ENCODE measurements around the gene TEX10. TPM values are rescaled to one million over a fixed set of nuclear protein-coding genes. Genes with fewer than 3 reads are reported as not detected.

Gene TEX10
- total and polyA plus RNA-seq, 9 of the 15 experiments (the other 6 are each of a cell fraction or from before 2014, with no cell fraction given) = 27.8 to 60.0 (median 47.9) TPM

GRCh38 chr9:100394816-100395215 is 42.1 kb upstream of the TEX10 start:
- no TSS peak for BruUV-seq (replicated peaks)
- Histone ChIP-seq H3K27ac (ENCODE audit: extremely low read depth, low read depth, low read length) (no peak overlapping the region), H3K9me1 (ENCODE audit: control insufficient read depth, insufficient read depth, low read length) (no peaks in the 10 kb centered on the region), H3K36me3 (ENCODE audit: control insufficient read depth, insufficient read depth, low read length) (no peaks in the 10 kb centered on the region), H3K9ac (ENCODE audit: insufficient read depth in 1 of 2, low read depth in 2 of 2, low read length in 2 of 2) (no peak overlapping the region), H3K4me1 (replicated peaks in 1 of 2; ENCODE audit: control insufficient read depth in 2 of 2, insufficient read depth in 2 of 2, low read length in 2 of 2) (peaks cover 0 to 4% of the 10 kb centered on the region in 2 experiments; a peak in 1 of 5 replicates), H2AFZ (ENCODE audit: low read depth, low read length) (no peak overlapping the region), H3K9me3 (replicated peaks; ENCODE audit: control insufficient read depth, insufficient read depth, low read depth, low read length) (no peaks in the 10 kb centered on the region), H3K27me3 (ENCODE audit: control insufficient read depth in 2 of 2, insufficient read depth in 2 of 2, low read length in 2 of 2) (no peaks in the 10 kb centered on the region), H4K20me1 (replicated peaks; ENCODE audit: control insufficient read depth, insufficient read depth, low read length) (no peaks in the 10 kb centered on the region), H3K79me2 (ENCODE audit: control insufficient read depth, insufficient read depth, low read length) (no peaks in the 10 kb centered on the region), H3K4me3 (no peak overlapping the region), H3K4me2 (ENCODE audit: insufficient read depth, low read length) (no peak overlapping the region)
- FAIRE-seq (no peak), ATAC-seq (no peak), DNase-seq (ENCODE audit: extremely low read depth in 1 of 4, low spot score in 3 of 4) (no peak)
- intact Hi-C loops (cut with micrococcal nuclease) (no loop called here), in situ Hi-C loops (cut with MboI) (no loop called here)
- 55% methylated on average over 2 of the region's 2 CpGs for WGBS (ENCODE audit: insufficient coverage, low coverage, missing lambda C conversion rate)
- CTCF ChIA-PET (ENCODE audit: low intra/inter-chr PET ratio) = no interaction called here
- POLR2A ChIA-PET = no interaction called here
- TF ChIP-seq ZNF592 (IDR thresholded peaks at IDR 0.05) (no peak), NCOA6 (IDR thresholded peaks at IDR 0.05) (no peak), FOXJ3 (CRISPR knock-in tag; IDR thresholded peaks at IDR 0.05) (no peak), REST (IDR thresholded peaks at IDR 0.05; ENCODE audit: borderline replicate concordance) (no peak), REST (CRISPR knock-in tag; IDR thresholded peaks at IDR 0.05; ENCODE audit: low read depth) (no peak), TFAP4 (CRISPR knock-in tag; IDR thresholded peaks at IDR 0.05; ENCODE audit: borderline replicate concordance) (no peak), THAP7 (CRISPR knock-in tag; IDR thresholded peaks at IDR 0.05) (no peak)
